Endometrial microvascular endothelial cells (primary cell): ENCODE results near the gene SELENON. TPM values are rescaled to one million over a fixed set of nuclear protein-coding genes. Genes with fewer than 3 reads are reported as not detected.

ENCODE experiments used
- in situ Hi-C: cut with HindIII; loops from 2 replicates; pipeline ENCODE4 v1.10.0; 2017; ENCODE audit warnings: low sequenced_read_pairs, low pct_unique_long_range_greater_than_20kb; ENCODE audit errors: inconsistent ontology term
- total RNA-seq: library from RNA; depleted of rRNA; stranded (reverse); fragments of >200 nt; gene quantifications from one replicate; pipeline ENCODE4 v1.2.3, GENCODE V29; 2015; ENCODE audit errors: inconsistent ontology term

SELENON gene
- total RNA-seq, 1 donor from 2014 or later, result 87.4 TPM

DNA sequence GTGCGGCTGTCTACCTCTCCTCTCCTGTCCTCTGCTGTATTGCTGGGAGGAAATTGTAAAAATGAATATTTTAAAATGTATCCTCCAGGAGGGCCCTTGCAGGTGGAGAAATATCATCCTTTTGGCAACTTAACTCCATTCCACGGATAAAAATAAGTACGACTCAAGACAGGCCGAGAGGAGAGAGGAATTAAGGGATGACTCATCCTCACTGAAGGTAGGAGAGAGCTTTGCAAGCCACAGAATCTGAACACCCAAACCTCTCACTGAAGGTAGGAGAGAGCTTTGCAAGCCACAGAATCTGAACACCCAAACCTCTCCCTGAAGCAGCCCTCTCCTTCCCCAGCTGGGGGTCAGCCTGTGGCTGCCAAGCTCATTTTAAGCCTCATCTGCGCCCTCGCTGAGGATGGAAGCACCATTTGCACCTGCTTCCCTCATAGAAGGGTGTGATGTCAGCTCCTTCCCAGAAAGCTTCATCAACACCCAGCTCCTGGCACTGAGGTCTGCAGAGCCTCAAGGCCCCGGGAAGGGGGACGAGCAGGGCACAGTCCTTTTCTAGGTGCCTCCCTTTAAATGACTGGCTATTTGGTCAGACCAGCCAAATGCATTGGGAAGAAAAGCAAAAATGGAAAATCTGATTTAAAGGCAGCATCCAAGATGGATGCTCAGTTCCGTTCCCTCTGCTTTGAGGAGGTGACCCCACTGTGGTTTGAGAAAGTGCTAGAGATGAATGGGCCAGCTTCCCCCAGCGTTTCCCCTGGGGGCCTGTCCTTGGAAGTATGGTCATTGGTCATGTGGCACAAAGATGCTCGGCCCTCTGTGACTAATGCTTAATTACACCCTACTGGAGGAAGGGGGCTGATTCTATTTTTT, 12.9 kb upstream of the SELENON start:
- in situ Hi-C loops, result loop anchor here (25.0 kb wide), 1 partner anchor 175 kb away; the partner anchor contains the start of gene MAN1C1

DNA sequence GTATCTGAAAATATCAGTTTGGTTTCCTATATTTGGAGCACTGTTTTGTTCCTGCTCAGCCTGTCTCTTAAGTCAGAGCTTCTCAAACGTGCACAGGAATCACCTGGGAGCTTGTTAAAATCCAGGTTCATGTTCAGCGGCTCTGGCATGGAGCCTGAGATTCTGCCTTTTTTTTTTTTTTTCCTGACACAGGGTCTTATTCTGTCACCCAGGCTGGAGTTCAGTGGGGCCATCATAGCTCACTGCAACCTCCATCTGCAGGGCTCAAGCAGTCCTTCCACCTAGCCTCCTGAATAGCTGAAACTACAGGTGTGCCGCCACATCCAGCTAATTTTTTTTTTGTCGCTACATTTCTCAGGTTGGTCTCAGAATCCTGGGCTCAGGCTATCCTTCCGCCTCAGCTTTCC, 12.2 kb upstream of the SELENON start:
- in situ Hi-C loops, result loop anchor here (25.0 kb wide), 1 partner anchor 175 kb away; the partner anchor contains the start of gene MAN1C1

DNA sequence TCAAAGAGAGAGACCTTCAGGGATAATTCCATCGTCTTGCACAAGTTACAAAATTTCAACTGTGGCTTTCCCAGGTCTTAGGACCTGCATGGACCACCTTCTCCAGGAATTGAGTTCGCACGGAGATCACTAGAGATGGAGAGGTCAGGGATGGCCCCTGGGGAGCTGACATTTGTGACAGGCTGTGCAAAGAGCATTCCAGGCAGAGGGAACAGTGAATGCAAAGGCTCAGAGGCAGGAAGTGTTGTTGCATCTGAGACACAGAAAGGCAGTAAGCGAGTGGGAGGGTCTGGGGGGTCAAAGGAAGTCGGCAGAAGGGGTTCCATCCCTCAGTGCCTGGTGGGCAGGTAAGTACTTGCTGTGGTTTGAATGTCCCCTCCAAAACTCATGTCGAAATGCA, 9.5 kb upstream of the SELENON start:
- in situ Hi-C loops, result loop anchor here (25.0 kb wide), 1 partner anchor 178 kb away; the partner anchor contains the start of gene MAN1C1

DNA sequence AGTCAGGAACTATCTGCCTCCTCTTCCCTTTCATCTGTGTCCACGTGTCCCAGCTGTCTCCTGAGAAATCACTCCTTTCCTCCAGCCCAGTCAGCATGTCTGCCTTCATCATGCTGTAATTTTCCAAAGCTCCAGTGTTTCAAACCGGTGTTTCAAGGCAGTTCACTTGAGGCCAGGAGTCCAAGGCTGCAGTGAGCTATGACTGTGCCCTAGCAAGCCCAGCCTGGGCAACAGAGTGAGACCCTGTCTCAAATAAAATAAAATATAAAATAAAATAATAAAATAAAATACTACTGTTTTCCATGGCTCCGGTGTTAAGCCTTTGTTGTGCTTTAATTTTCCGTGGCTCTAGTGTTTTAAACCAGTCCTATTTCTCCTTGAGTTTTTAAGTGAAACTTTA, 7.9 kb upstream of the SELENON start:
- in situ Hi-C loops, result loop anchor here (25.0 kb wide), 1 partner anchor 180 kb away; the partner anchor contains the start of gene MAN1C1

GRCh38 chr1:25793585-25794170, 6.3 kb upstream of the SELENON start:
- in situ Hi-C loops, result loop anchor here (25.0 kb wide), 1 partner anchor 181 kb away; the partner anchor contains the start of gene MAN1C1

- in situ Hi-C loops, result loop anchor here (25.0 kb wide), 1 partner anchor 182 kb away; the partner anchor contains the start of gene MAN1C1
Observed at GRCh38 chr1:25794325-25794724, 5.7 kb upstream of the SELENON start.

DNA sequence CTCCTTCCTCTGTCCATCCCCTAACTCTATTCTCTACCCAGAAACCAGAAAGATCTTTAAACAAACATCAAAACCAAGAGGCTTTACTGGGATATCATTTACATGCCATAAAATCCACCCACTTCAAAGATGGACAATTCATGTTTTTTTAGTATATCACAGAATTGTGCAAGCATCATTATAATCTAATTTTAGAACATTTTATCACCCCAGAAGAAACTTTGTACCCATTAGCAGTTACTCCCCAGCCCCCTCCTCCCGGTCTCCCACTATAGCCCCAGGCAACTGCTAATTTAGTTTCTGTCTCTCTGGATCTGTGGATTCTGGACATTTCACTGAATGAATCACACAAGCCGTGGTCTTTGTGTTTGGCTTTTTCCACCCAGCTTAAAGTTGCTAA, 4.8 kb upstream of the SELENON start:
- in situ Hi-C loops, result loop anchor here (25.0 kb wide), 1 partner anchor 183 kb away; the partner anchor contains the start of gene MAN1C1

GRCh38 chr1:25795946-25796810, 3.8 kb upstream of the SELENON start:
- in situ Hi-C loops, result loop anchor here (25.0 kb wide), 1 partner anchor 184 kb away; the partner anchor contains the start of gene MAN1C1

DNA sequence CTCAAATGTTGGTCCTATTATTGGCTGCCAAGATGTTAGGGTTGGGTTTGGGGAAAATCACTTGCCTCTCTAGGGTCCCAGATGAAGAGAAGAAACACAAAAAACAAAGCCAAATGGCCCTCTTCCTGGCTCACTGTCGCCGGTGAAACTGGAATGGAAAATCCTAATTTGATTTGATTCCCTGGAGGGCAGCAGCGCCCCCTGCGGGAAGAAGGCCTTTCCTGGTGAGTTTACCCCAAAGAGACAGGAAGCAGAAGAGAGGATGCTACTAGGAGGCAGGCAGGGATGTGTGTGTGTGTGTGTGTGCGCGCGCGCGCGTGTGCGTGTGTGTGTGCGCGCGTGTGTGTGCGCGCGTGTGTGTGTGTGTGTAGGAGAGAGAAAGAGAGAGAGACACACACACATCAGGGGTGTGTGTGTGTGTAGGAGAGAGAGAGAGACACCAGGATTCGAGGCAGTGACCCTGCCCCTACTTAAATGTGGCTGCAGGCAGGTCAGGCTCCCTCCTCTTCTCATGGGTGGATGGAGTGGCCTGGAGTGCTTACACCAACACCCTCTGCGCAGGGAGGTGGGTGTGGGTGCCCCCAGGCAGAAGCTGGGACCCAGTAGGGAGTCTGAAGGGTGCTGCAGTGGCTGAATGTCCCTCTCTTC, 3.1 kb upstream of the SELENON start:
- in situ Hi-C loops, result loop anchor here (25.0 kb wide), 1 partner anchor 185 kb away; the partner anchor contains the start of gene MAN1C1

GRCh38 chr1:25797939-25798338, 2.1 kb upstream of the SELENON start:
- in situ Hi-C loops, result loop anchor here (25.0 kb wide), 1 partner anchor 186 kb away; the partner anchor contains the start of gene MAN1C1

- in situ Hi-C loops, result loop anchor here (25.0 kb wide), 1 partner anchor 187 kb away; the partner anchor contains the start of gene MAN1C1
Observed at GRCh38 chr1:25798666-25799351, 1.2 kb upstream of the SELENON start.

DNA sequence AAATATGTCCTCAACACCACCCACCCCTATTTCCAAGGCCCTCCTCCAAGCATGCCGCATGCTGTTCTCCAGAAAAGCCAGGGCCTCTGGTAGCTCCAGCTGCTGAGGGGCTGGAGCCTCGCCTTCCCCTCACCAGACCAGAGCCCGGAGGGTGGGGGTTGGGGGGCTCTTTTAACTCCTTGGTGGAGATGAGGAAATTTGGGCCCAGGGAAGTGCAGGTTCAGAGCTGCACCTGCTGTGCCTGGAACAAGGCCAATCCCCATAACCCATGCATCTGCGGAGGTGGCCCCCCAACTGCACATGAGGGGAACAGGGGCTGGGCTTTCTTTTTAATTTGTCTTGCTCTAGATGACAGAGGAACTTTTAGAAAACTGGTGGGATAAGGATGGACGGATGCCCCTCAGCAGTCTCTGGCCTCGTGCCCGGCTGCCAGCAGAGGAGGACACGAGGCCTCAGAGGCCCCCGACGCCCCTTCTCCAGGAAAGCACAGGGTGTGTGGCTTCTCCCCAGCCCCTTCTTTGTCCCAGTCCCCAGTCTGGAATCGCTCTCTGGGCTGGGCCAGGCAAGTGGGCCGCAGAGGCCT, 550 bp upstream of the SELENON start:
- in situ Hi-C loops, result loop anchor here (25.0 kb wide), 1 partner anchor 187 kb away; the partner anchor contains the start of gene MAN1C1

- in situ Hi-C loops, result no loop called here
Observed at GRCh38 chr1:25800703-25801377, 847 bp downstream of the SELENON start.

DNA sequence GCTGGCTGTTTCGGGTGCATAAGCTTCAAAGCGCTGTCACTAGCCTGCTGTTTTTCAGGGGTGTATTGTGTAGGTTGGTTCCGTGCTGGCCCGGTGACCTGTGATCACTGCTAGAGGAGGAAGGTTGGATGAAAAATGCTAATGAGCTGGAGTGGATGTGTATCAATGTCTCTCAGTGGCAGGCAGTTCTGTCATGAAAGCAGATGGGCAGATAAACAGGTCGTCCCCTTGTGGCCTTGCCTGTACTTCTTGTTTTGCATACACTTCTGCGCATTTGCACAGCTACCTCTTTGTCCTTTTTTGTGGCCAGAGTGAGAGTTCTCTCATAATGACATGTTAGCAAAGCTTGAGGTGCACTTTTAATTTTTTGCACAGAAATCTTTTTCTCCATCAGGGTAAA, 2.9 kb downstream of the SELENON start:
- in situ Hi-C loops, result no loop called here

DNA sequence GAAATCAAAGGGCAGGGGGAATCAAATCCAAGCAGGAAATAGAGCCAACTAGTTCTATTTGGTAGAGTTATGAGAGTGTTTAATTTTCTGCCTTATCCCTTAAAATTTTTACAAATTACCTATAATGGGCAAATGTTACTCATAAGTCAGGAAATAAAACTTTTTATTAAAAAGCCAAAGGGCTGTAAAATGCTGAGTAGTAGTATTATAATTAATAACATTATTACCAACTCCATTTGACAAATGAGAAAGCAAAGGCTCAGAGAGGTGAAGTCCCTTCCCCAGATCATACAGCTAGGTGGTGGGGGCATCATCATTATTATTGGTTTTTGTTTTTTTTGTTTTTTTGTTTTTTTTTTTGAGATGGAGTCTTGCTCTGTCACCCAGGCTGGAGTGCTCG, 3.4 kb downstream of the SELENON start:
- in situ Hi-C loops, result no loop called here

DNA sequence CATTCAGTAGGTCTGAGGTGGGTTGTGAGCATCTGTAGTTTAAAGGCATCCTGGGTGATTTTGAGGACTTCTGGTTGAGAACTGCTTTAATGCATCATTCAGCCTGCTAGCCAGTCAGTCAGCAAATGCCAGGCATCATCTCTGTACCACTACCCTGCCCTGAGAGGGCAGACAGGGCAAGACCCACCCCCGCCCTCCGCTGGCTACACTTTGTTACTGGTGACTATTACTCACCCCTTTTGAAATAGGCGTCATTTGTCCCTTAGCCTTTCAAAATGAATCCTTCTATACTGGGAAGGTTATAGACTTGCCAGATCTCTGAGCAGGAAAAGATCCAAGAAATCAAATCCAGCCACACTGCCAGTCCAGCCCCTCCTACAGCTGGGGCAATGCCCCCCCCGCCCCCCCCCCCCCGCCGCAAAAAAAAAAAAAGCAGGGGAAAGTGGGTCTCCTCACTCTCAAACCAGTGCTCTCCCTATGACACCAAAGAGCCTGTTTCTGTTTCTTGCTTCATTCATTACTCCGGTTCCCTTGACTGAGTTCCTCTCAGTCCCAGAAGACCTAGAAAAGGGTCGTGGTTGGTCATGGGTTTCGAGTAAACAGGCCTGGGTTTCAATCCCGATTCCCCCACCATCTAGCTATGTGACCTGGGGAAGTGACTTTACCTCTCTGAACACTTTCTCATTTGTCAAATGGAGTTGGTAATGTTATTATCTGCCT, 4.4 kb downstream of the SELENON start:
- in situ Hi-C loops, result no loop called here
